ENCODE data around the gene ZSWIM5.
"Not testable (repeated sequence)": the region's sequence is repeated elsewhere in the genome, so short reads cannot be mapped to it uniquely, and the experiment has no call there.

ZSWIM5 gene

GRCh38 chr1:45016090-45016697, 190.2 kb downstream of the ZSWIM5 start:
- no peak for FAIRE-seq

GRCh38 chr1:45015683-45016082, 190.7 kb downstream of the ZSWIM5 start:
- FAIRE-seq: no peak

- no peak for FAIRE-seq
Observed at GRCh38 chr1:45014321-45015028, 191.9 kb downstream of the ZSWIM5 start.

GRCh38 chr1:45013551-45014209, 192.7 kb downstream of the ZSWIM5 start:
- no peak for FAIRE-seq

- no peak for FAIRE-seq
Observed at GRCh38 chr1:45012639-45013278, 193.6 kb downstream of the ZSWIM5 start.

- FAIRE-seq: peak; percentile 96
Observed at GRCh38 chr1:45011837-45012638, 194.4 kb downstream of the ZSWIM5 start, which contains the start of gene UROD. Gene UROD (plus strand): TSS chr1:45012254. CDS start chr1:45012266, 12 bp downstream.

GRCh38 chr1:45010855-45011811, 195.3 kb downstream of the ZSWIM5 start, which contains the start of gene HECTD3:
Gene HECTD3 (minus strand): TSS chr1:45011324. CDS start chr1:45011257, 67 bp downstream.
- FAIRE-seq: no peak

GRCh38 chr1:45009956-45010854, 196.2 kb downstream of the ZSWIM5 start:
- FAIRE-seq: no peak

GRCh38 chr1:45009296-45009865, 197.0 kb downstream of the ZSWIM5 start:
- FAIRE-seq: no peak

GRCh38 chr1:45008516-45008915, 197.9 kb downstream of the ZSWIM5 start:
- FAIRE-seq: no peak

- no peak for FAIRE-seq
Observed at GRCh38 chr1:45008076-45008475, 198.3 kb downstream of the ZSWIM5 start.

GRCh38 chr1:45007311-45007710, 199.1 kb downstream of the ZSWIM5 start:
- no peak for FAIRE-seq

GRCh38 chr1:45005761-45006160, 200.6 kb downstream of the ZSWIM5 start:
- no peak for FAIRE-seq

- FAIRE-seq: no peak
Observed at GRCh38 chr1:45004281-45004920, 202.0 kb downstream of the ZSWIM5 start.

GRCh38 chr1:45003741-45004140, 202.7 kb downstream of the ZSWIM5 start:
- no peak for FAIRE-seq

GRCh38 chr1:45002650-45003645, 203.5 kb downstream of the ZSWIM5 start:
- FAIRE-seq: no peak

GRCh38 chr1:45001576-45001975, 204.8 kb downstream of the ZSWIM5 start:
- FAIRE-seq: not testable (repeated sequence)

- no peak for FAIRE-seq
Observed at GRCh38 chr1:45001011-45001481, 205.4 kb downstream of the ZSWIM5 start.

All from endometrium (tissue), 2 donors.